ENCODE results near the gene SDK2. TPM values are rescaled to one million over a fixed set of nuclear protein-coding genes. Genes with fewer than 3 reads are reported as not detected.
A peak's percentile ranks its signal among the peaks of the same experiment; 100 is the strongest.

The SDK2 gene
- total and polyA plus RNA-seq, 2 experiments from 2014 or later, result 0.59 to 1.2 TPM

- H3K4me3 ChIP-seq, result no peak overlapping the region
- no peak for TF ChIP-seq EZH2 (IDR thresholded peaks at IDR 0.05; ENCODE audit: borderline replicate concordance)
- no peak for TF ChIP-seq EZH2phosphoT487 (IDR thresholded peaks at IDR 0.05; ENCODE audit: low read depth, severe bottlenecking, unreplicated experiment)
- peak; percentile 58 for TF ChIP-seq CTCF (IDR thresholded peaks at IDR 0.05; ENCODE audit: poor library complexity)
- no peaks in the 10 kb centered on the region for H3K36me3 ChIP-seq (replicated peaks; ENCODE audit: insufficient read depth, low read depth)
- no peaks in the 10 kb centered on the region for H3K4me1 ChIP-seq (ENCODE audit: insufficient read depth)
- peak; percentile 80 for DNase-seq (ENCODE audit: low spot score)
- no peaks in the 10 kb centered on the region for H4K20me1 ChIP-seq (ENCODE audit: insufficient read depth, poor library complexity, severe bottlenecking)
- H3K9me2 ChIP-seq (replicated peaks; ENCODE audit: insufficient read depth), result no peaks in the 10 kb centered on the region
- H2AFZ ChIP-seq, result no peak overlapping the region
- 10% methylated on average over 11 of the region's 11 CpGs for WGBS (ENCODE audit: low lambda C conversion rate, missing lambda C conversion rate)
- H3K27me3 ChIP-seq, result peaks cover 4% of the 10 kb centered on the region
- H3K4me2 ChIP-seq, result no peak overlapping the region
- H3K79me2 ChIP-seq, result no peaks in the 10 kb centered on the region
- H3K27ac ChIP-seq, result no peak overlapping the region
- H3K9me3 ChIP-seq (ENCODE audit: low read depth), result peaks cover 5% of the 10 kb centered on the region
These were observed 13.3 kb upstream of the SDK2 start for GRCh38 chr17:73657473-73658116.

GRCh38 chr17:73654241-73654640 lies 10.0 kb upstream of the SDK2 start:
- TF ChIP-seq EZH2phosphoT487 (IDR thresholded peaks at IDR 0.05; ENCODE audit: low read depth, severe bottlenecking, unreplicated experiment) (no peak), EZH2 (IDR thresholded peaks at IDR 0.05; ENCODE audit: borderline replicate concordance) (no peak), CTCF (IDR thresholded peaks at IDR 0.05; ENCODE audit: poor library complexity) (no peak)
- WGBS (ENCODE audit: low lambda C conversion rate, missing lambda C conversion rate), result 93% methylated on average over 5 of the region's 5 CpGs
- Histone ChIP-seq H3K4me2 (no peak overlapping the region), H3K27ac (no peak overlapping the region), H3K4me1 (ENCODE audit: insufficient read depth) (no peaks in the 10 kb centered on the region), H3K36me3 (replicated peaks; ENCODE audit: insufficient read depth, low read depth) (no peaks in the 10 kb centered on the region), H4K20me1 (ENCODE audit: insufficient read depth, poor library complexity, severe bottlenecking) (no peaks in the 10 kb centered on the region), H3K27me3 (peaks cover 7% of the 10 kb centered on the region), H3K9me3 (ENCODE audit: low read depth) (peaks cover 5% of the 10 kb centered on the region), H2AFZ (no peak overlapping the region), H3K79me2 (no peaks in the 10 kb centered on the region), H3K4me3 (no peak overlapping the region), H3K9me2 (replicated peaks; ENCODE audit: insufficient read depth) (no peaks in the 10 kb centered on the region)
- DNase-seq (ENCODE audit: low spot score), result no peak

GRCh38 chr17:73653810-73654209 lies 9.6 kb upstream of the SDK2 start:
- Histone ChIP-seq H3K9me2 (replicated peaks; ENCODE audit: insufficient read depth) (no peaks in the 10 kb centered on the region), H3K79me2 (no peaks in the 10 kb centered on the region), H2AFZ (no peak overlapping the region), H3K9me3 (ENCODE audit: low read depth) (peaks cover 5% of the 10 kb centered on the region), H3K36me3 (replicated peaks; ENCODE audit: insufficient read depth, low read depth) (no peaks in the 10 kb centered on the region), H3K4me1 (ENCODE audit: insufficient read depth) (no peaks in the 10 kb centered on the region), H3K27ac (no peak overlapping the region), H3K4me2 (no peak overlapping the region), H3K4me3 (no peak overlapping the region), H4K20me1 (ENCODE audit: insufficient read depth, poor library complexity, severe bottlenecking) (no peaks in the 10 kb centered on the region), H3K27me3 (peaks cover 11% of the 10 kb centered on the region)
- TF ChIP-seq EZH2phosphoT487 (IDR thresholded peaks at IDR 0.05; ENCODE audit: low read depth, severe bottlenecking, unreplicated experiment) (no peak), CTCF (IDR thresholded peaks at IDR 0.05; ENCODE audit: poor library complexity) (no peak), EZH2 (IDR thresholded peaks at IDR 0.05; ENCODE audit: borderline replicate concordance) (no peak)
- 96% methylated on average over 1 of the region's 1 CpG for WGBS (ENCODE audit: low lambda C conversion rate, missing lambda C conversion rate)
- DNase-seq (ENCODE audit: low spot score), result no peak

Data from hepatocyte (in vitro differentiated cells).